ENCODE data around the gene NUP160. TPM values are rescaled to one million over a fixed set of nuclear protein-coding genes. Genes with fewer than 3 reads are reported as not detected.
"Not testable (repeated sequence)": the region's sequence is repeated elsewhere in the genome, so short reads cannot be mapped to it uniquely, and the experiment has no call there.

Gene NUP160
- total RNA-seq, 2 donors from 2014 or later: 82.1 to 87.6 TPM

DNA sequence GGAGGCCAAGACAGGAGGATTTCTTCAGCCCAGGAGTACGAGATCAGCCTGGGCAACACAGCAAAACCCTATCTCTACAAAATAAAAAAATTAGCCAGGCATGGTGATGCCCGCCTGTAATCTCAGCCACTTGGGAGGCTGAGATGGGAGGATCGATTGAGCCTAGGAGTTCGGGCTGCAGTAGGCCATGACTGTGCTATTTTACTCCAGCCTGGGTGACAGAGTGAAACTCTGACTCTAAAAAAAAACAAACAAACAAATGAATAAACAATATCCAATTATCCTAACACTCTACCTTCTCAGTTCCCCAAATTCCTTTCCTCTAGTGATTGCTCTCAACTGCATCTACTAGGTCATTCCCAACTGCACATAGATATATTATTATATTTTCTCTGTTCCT, 5.4 kb downstream of the NUP160 start:
- H3K36me3 Mint-ChIP-seq (ENCODE audit: low read depth): peaks cover 45% of the 10 kb centered on the region
- Histone ChIP-seq H3K27me3 (ENCODE audit: control insufficient read depth, insufficient read depth, low read length, poor library complexity, severe bottlenecking) (no peaks in the 10 kb centered on the region), H3K27ac (ENCODE audit: low read depth, low read length) (no peak overlapping the region), H3K9me3 (ENCODE audit: control insufficient read depth, low read length) (no peaks in the 10 kb centered on the region), H3K4me3 (ENCODE audit: low read length) (no peak overlapping the region), H3K36me3 (ENCODE audit: control insufficient read depth, insufficient read depth, low read length) (peaks cover 80% of the 10 kb centered on the region), H3K4me1 (ENCODE audit: control insufficient read depth, insufficient read depth, low read length) (no peaks in the 10 kb centered on the region), H3K9ac (ENCODE audit: extremely low read depth, low read length, poor library complexity, severe bottlenecking) (no peak overlapping the region)
- H3K27me3 Mint-ChIP-seq (ENCODE audit: insufficient read depth): no peaks in the 10 kb centered on the region
- no peak overlapping the region for H3K4me3 Mint-ChIP-seq
- WGBS, 2 experiments (ENCODE audit: insufficient coverage in 1 of 2, insufficient read length in 1 of 2): 99 to 100% methylated on average over 3 to 4 of the region's 4 CpGs
- peaks cover 9% of the 10 kb centered on the region for H3K4me1 Mint-ChIP-seq
- no peak for DNase-seq
- H3K27ac Mint-ChIP-seq: no peak overlapping the region
- no peaks in the 10 kb centered on the region for H3K9me3 Mint-ChIP-seq
- TF ChIP-seq, protein P1, sequence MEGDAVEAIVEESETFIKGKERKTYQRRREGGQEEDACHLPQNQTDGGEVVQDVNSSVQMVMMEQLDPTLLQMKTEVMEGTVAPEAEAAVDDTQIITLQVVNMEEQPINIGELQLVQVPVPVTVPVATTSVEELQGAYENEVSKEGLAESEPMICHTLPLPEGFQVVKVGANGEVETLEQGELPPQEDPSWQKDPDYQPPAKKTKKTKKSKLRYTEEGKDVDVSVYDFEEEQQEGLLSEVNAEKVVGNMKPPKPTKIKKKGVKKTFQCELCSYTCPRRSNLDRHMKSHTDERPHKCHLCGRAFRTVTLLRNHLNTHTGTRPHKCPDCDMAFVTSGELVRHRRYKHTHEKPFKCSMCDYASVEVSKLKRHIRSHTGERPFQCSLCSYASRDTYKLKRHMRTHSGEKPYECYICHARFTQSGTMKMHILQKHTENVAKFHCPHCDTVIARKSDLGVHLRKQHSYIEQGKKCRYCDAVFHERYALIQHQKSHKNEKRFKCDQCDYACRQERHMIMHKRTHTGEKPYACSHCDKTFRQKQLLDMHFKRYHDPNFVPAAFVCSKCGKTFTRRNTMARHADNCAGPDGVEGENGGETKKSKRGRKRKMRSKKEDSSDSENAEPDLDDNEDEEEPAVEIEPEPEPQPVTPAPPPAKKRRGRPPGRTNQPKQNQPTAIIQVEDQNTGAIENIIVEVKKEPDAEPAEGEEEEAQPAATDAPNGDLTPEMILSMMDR (conservative IDR thresholded peaks at IDR 0.05): no peak

DNA sequence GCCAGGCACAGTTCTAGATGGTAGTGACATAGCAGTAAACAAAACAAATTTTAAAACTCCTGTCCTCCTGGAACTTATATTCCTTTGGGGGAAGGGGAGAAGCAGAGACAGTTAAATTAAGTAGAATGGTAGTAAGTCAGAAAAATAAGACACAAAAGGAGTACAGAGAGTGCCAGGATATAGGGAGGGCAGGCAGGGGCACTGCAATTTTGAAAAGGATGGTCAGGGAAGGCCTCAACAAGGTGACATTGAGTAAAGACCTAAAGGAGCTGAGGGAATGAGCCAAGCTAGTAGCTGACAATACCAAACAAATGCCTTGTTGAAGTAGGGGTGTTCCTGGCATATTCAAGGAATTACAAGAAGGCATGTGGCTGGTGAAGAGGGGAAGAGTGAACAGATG, 10.2 kb downstream of the NUP160 start:
- H3K27ac Mint-ChIP-seq: no peak overlapping the region
- no peaks in the 10 kb centered on the region for H3K4me1 Mint-ChIP-seq
- H3K27me3 ChIP-seq (ENCODE audit: control insufficient read depth, insufficient read depth, low read length, poor library complexity, severe bottlenecking): no peaks in the 10 kb centered on the region
- H3K9me3 Mint-ChIP-seq: no peaks in the 10 kb centered on the region
- no peaks in the 10 kb centered on the region for H3K9me3 ChIP-seq (ENCODE audit: control insufficient read depth, low read length)
- H3K36me3 ChIP-seq (ENCODE audit: control insufficient read depth, insufficient read depth, low read length): peaks cover 95% of the 10 kb centered on the region
- no peaks in the 10 kb centered on the region for H3K27me3 Mint-ChIP-seq (ENCODE audit: insufficient read depth)
- no peak overlapping the region for H3K4me3 ChIP-seq (ENCODE audit: low read length)
- TF ChIP-seq, protein P1 (conservative IDR thresholded peaks at IDR 0.05): no peak
- no peaks in the 10 kb centered on the region for H3K4me1 ChIP-seq (ENCODE audit: control insufficient read depth, insufficient read depth, low read length)
- H3K36me3 Mint-ChIP-seq (ENCODE audit: low read depth): peaks cover 68% of the 10 kb centered on the region
- H3K9ac ChIP-seq (ENCODE audit: extremely low read depth, low read length, poor library complexity, severe bottlenecking): no peak overlapping the region
- no peak for DNase-seq
- no peak overlapping the region for H3K4me3 Mint-ChIP-seq
- no peak overlapping the region for H3K27ac ChIP-seq (ENCODE audit: low read depth, low read length)

DNA sequence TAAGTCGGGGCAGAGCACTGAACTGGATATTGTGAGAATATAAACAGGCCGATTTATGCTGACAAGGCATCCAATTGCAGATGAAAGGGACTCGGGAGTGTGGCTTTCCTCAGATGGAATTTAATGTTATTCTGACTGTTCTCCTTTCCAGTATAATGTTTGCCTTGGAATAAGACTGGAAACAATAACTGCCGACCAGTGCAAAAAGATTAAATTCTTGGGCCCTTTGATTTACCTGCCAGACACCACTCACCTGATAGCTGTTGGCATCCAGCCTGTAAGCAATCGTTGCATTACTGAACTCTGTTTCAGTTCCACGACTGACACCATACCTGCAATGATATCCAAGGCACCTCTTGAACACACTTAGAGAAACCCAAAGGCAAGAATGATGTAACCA, 10.9 kb downstream of the NUP160 start:
- Histone ChIP-seq H3K4me3 (ENCODE audit: low read length) (no peak overlapping the region), H3K9me3 (ENCODE audit: control insufficient read depth, low read length) (no peaks in the 10 kb centered on the region), H3K9ac (ENCODE audit: extremely low read depth, low read length, poor library complexity, severe bottlenecking) (no peak overlapping the region), H3K36me3 (ENCODE audit: control insufficient read depth, insufficient read depth, low read length) (peaks cover 95% of the 10 kb centered on the region), H3K27ac (ENCODE audit: low read depth, low read length) (no peak overlapping the region), H3K27me3 (ENCODE audit: control insufficient read depth, insufficient read depth, low read length, poor library complexity, severe bottlenecking) (no peaks in the 10 kb centered on the region), H3K4me1 (ENCODE audit: control insufficient read depth, insufficient read depth, low read length) (no peaks in the 10 kb centered on the region)
- Mint-ChIP-seq H3K4me1 (no peaks in the 10 kb centered on the region), H3K36me3 (ENCODE audit: low read depth) (peaks cover 75% of the 10 kb centered on the region), H3K27me3 (ENCODE audit: insufficient read depth) (no peaks in the 10 kb centered on the region), H3K4me3 (no peak overlapping the region), H3K27ac (no peak overlapping the region), H3K9me3 (no peaks in the 10 kb centered on the region)
- 96 to 97% methylated on average over 6 of the region's 6 CpGs for WGBS, 2 experiments (ENCODE audit: insufficient coverage in 1 of 2, insufficient read length in 1 of 2)
- DNase-seq: no peak
- TF ChIP-seq, protein P1 (conservative IDR thresholded peaks at IDR 0.05): no peak

DNA sequence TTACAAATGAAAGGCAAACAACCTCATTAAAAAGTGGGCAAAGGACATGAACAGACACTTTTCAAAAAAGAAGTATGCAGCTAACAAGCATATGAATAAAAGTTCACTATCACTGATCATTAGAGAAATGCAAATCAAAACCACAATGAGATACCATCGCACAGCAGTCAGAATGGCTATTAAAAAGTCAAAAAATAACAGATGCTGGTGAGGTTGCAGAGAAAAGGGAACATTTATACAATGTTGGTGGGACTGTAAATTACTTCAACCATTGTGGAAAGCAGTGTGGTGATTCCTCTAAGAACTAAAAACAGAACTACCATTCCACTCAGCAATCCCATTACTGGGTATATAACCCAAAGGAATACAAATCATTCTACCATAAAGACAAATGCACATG, 18.1 kb downstream of the NUP160 start:
- H3K4me1 ChIP-seq (ENCODE audit: control insufficient read depth, insufficient read depth, low read length); H3K4me1 Mint-ChIP-seq; H3K9me3 ChIP-seq (ENCODE audit: control insufficient read depth, low read length); H3K9me3 Mint-ChIP-seq; H3K4me3 Mint-ChIP-seq; H3K27ac ChIP-seq (ENCODE audit: low read depth, low read length); H3K27ac Mint-ChIP-seq; H3K9ac ChIP-seq (ENCODE audit: extremely low read depth, low read length, poor library complexity, severe bottlenecking); DNase-seq; H3K4me3 ChIP-seq (ENCODE audit: low read length); H3K27me3 Mint-ChIP-seq (ENCODE audit: insufficient read depth); H3K27me3 ChIP-seq (ENCODE audit: control insufficient read depth, insufficient read depth, low read length, poor library complexity, severe bottlenecking): not testable (repeated sequence)
- peaks cover 86% of the 10 kb centered on the region for H3K36me3 ChIP-seq (ENCODE audit: control insufficient read depth, insufficient read depth, low read length)
- peaks cover 74% of the 10 kb centered on the region for H3K36me3 Mint-ChIP-seq (ENCODE audit: low read depth)
- whole genome bisulfite sequencing, 2 experiments (ENCODE audit: insufficient coverage in 1 of 2, insufficient read length in 1 of 2): 89 to 92% methylated on average over 1 of the region's 1 CpG

Data from endodermal cell (in vitro differentiated cells).